ENCODE data around the gene BAX. TPM values are rescaled to one million over a fixed set of nuclear protein-coding genes. Genes with fewer than 3 reads are reported as not detected.

The BAX gene
- total RNA-seq, 1 experiment from 2014 or later = 103 TPM

- intact Hi-C loops (cut with micrococcal nuclease; ENCODE audit: unreplicated experiment) = no loop called here
- no TSS peak for BruUV-seq (replicated peaks)
- Histone ChIP-seq H3K27ac (ENCODE audit: low read depth, low read length, poor library complexity, severe bottlenecking) (no peak overlapping the region), H3K36me3 (ENCODE audit: insufficient read depth, low read length, poor library complexity, severe bottlenecking) (peaks cover 44% of the 10 kb centered on the region), H3K4me3 (ENCODE audit: low read depth, low read length, poor library complexity, severe bottlenecking) (no peak overlapping the region), H3K9me3 (ENCODE audit: low read depth, low read length, poor library complexity, severe bottlenecking) (no peaks in the 10 kb centered on the region), H3K27me3 (replicated peaks; ENCODE audit: insufficient read depth, low read depth, low read length, poor library complexity) (no peaks in the 10 kb centered on the region), H3K4me1 (ENCODE audit: insufficient read depth, low read length, poor library complexity, severe bottlenecking) (no peaks in the 10 kb centered on the region)
- TF ChIP-seq, protein P1, sequence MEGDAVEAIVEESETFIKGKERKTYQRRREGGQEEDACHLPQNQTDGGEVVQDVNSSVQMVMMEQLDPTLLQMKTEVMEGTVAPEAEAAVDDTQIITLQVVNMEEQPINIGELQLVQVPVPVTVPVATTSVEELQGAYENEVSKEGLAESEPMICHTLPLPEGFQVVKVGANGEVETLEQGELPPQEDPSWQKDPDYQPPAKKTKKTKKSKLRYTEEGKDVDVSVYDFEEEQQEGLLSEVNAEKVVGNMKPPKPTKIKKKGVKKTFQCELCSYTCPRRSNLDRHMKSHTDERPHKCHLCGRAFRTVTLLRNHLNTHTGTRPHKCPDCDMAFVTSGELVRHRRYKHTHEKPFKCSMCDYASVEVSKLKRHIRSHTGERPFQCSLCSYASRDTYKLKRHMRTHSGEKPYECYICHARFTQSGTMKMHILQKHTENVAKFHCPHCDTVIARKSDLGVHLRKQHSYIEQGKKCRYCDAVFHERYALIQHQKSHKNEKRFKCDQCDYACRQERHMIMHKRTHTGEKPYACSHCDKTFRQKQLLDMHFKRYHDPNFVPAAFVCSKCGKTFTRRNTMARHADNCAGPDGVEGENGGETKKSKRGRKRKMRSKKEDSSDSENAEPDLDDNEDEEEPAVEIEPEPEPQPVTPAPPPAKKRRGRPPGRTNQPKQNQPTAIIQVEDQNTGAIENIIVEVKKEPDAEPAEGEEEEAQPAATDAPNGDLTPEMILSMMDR (conservative IDR thresholded peaks at IDR 0.05; ENCODE audit: low read depth, low read length) = no peak
- no peak for TF ChIP-seq EZH2 (IDR thresholded peaks at IDR 0.05; ENCODE audit: borderline replicate concordance, low read depth, low read length, poor library complexity, severe bottlenecking)
- ChIA-PET POLR2A (ENCODE audit: low non-redundant PET) (no interaction called here), CTCF (no interaction called here)
- no peak for DNase-seq (ENCODE audit: low spot score)
Measured at GRCh38 chr19:49010453-49010852, 55.8 kb downstream of the BAX start.

- no peak overlapping the region for H3K27ac ChIP-seq (ENCODE audit: low read depth, low read length, poor library complexity, severe bottlenecking)
- BruUV-seq (replicated peaks) = no TSS peak
- H3K27me3 ChIP-seq (replicated peaks; ENCODE audit: insufficient read depth, low read depth, low read length, poor library complexity) = no peaks in the 10 kb centered on the region
- H3K9me3 ChIP-seq (ENCODE audit: low read depth, low read length, poor library complexity, severe bottlenecking) = no peaks in the 10 kb centered on the region
- CTCF ChIA-PET = no interaction called here
- POLR2A ChIA-PET (ENCODE audit: low non-redundant PET) = no interaction called here
- peaks cover 45% of the 10 kb centered on the region for H3K36me3 ChIP-seq (ENCODE audit: insufficient read depth, low read length, poor library complexity, severe bottlenecking)
- intact Hi-C loops (cut with micrococcal nuclease; ENCODE audit: unreplicated experiment) = no loop called here
- TF ChIP-seq EZH2 (IDR thresholded peaks at IDR 0.05; ENCODE audit: borderline replicate concordance, low read depth, low read length, poor library complexity, severe bottlenecking) = no peak
- TF ChIP-seq, protein P1 (conservative IDR thresholded peaks at IDR 0.05; ENCODE audit: low read depth, low read length) = no peak
- no peak for DNase-seq (ENCODE audit: low spot score)
- H3K4me3 ChIP-seq (ENCODE audit: low read depth, low read length, poor library complexity, severe bottlenecking) = no peak overlapping the region
- no peaks in the 10 kb centered on the region for H3K4me1 ChIP-seq (ENCODE audit: insufficient read depth, low read length, poor library complexity, severe bottlenecking)
Measured at GRCh38 chr19:49011194-49011593, 56.5 kb downstream of the BAX start.

Small RNA genes lying within 50 kb of the gene (microRNA-seq; reads per million reads assigned to microRNA genes)
- 1.6 reads per million for gene MIR6798

Other genes with a start within 250 kb of the BAX start
- 4.7 and 5.9 TPM in 2 replicates for gene MAMSTR, start 235.2 kb upstream of the BAX start, total RNA-seq (2021)
- 3.8 and 5.0 TPM in 2 replicates for gene RASIP1, start 214.3 kb upstream of the BAX start, total RNA-seq (2021)
- not detected in 2 replicates for gene IZUMO1, start 208.0 kb upstream of the BAX start, total RNA-seq (2021)
- 0.06 and 0.15 TPM in 2 replicates for gene FUT1, start 202.2 kb upstream of the BAX start, total RNA-seq (2021)
- not detected in 2 replicates for gene FGF21, start 199.4 kb upstream of the BAX start, total RNA-seq (2021)
- 54.0 and 62.7 TPM in 2 replicates for gene BCAT2, start 143.8 kb upstream of the BAX start, total RNA-seq (2021)
- 2.0 and 3.0 TPM in 2 replicates for gene HSD17B14, start 118.4 kb upstream of the BAX start, total RNA-seq (2021)
- 20.7 and 24.1 TPM in 2 replicates for gene PLEKHA4, start 86.3 kb upstream of the BAX start, total RNA-seq (2021)
- gene PPP1R15A, start 82.5 kb upstream of the BAX start, total RNA-seq (2021) = 27.6 and 41.2 TPM in 2 replicates
- not detected in 2 replicates for gene TULP2, start 56.1 kb upstream of the BAX start, total RNA-seq (2021)
- 86.7 and 109 TPM in 2 replicates for gene NUCB1, start 54.6 kb upstream of the BAX start, total RNA-seq (2021)
- not detected in 2 replicates for gene DHDH, start 21.2 kb upstream of the BAX start, total RNA-seq (2021)
- gene FTL, start 10.4 kb downstream of the BAX start, total RNA-seq (2021) = 1,330 and 1,983 TPM in 2 replicates
- 54.6 and 57.0 TPM in 2 replicates for gene GYS1, start 38.4 kb downstream of the BAX start, total RNA-seq (2021)
- 227 and 241 TPM in 2 replicates for gene RUVBL2, start 39.0 kb downstream of the BAX start, total RNA-seq (2021)
- not detected in 2 replicates for gene LHB, start 62.2 kb downstream of the BAX start, total RNA-seq (2021)
- not detected in 2 replicates for gene CGB3, start 69.5 kb downstream of the BAX start, total RNA-seq (2021)
- gene CGB2, start 77.0 kb downstream of the BAX start, total RNA-seq (2021) = not detected in 2 replicates
- not detected in 2 replicates for gene CGB1, start 82.0 kb downstream of the BAX start, total RNA-seq (2021)
- not detected in 2 replicates for gene CGB5, start 89.0 kb downstream of the BAX start, total RNA-seq (2021)
- gene CGB8, start 94.2 kb downstream of the BAX start, total RNA-seq (2021) = not detected in 2 replicates
- not detected in 2 replicates for gene CGB7, start 102.9 kb downstream of the BAX start, total RNA-seq (2021)
- not detected in 2 replicates for gene NTF4, start 109.9 kb downstream of the BAX start, total RNA-seq (2021)
- gene KCNA7, start 117.8 kb downstream of the BAX start, total RNA-seq (2021) = not detected in 2 replicates
- 291 and 295 TPM in 2 replicates for gene SNRNP70, start 130.6 kb downstream of the BAX start, total RNA-seq (2021)
- gene LIN7B, start 159.5 kb downstream of the BAX start, total RNA-seq (2021) = 19.9 and 24.3 TPM in 2 replicates
- 1.7 and 2.6 TPM in 2 replicates for gene C19orf73, start 164.3 kb downstream of the BAX start, total RNA-seq (2021)
- gene PPFIA3, start 164.7 kb downstream of the BAX start, total RNA-seq (2021) = 33.1 and 33.6 TPM in 2 replicates
- gene HRC, start 200.5 kb downstream of the BAX start, total RNA-seq (2021) = not detected in 2 replicates
- 107 and 116 TPM in 2 replicates for gene TRPM4, start 202.9 kb downstream of the BAX start, total RNA-seq (2021)

Data from A673 (cell line).